K562 (cell line): ENCODE results near the gene C2orf69. TPM values are rescaled to one million over a fixed set of nuclear protein-coding genes. Genes with fewer than 3 reads are reported as not detected.

ENCODE experiments used
- ATAC-seq: fragments of 200-7000 bp; cut with Tn5 transposase; 3 replicates; pipeline ENCODE4 v1.9.1; 2020; ENCODE audit warnings: moderate library complexity
- BruUV-seq: library from RNA; stranded (reverse); fragments of 400-500 nt; replicated peaks from 2 replicates; lab custom pipeline; 2021; lab: Mats Ljungman, UMichigan
- CTCF ChIA-PET: fragments of 300-600 bp; formaldehyde crosslinking; extraction: SDS; loops from one replicate; lab custom pipeline; 2021; ENCODE audit warnings: low intra/inter-chr PET ratio; lab: Yijun Ruan, JAX
- POLR2A ChIA-PET: fragments of 300-600, 350-650 bp; sonication (Branson Sonifier 250); formaldehyde crosslinking; extraction: SDS; loops from one replicate; lab custom pipeline; 2021; ENCODE audit warnings: antibody characterized with exemption, inconsistent platforms; lab: Yijun Ruan, JAX
- DNase-seq, 4 experiments: peaks; one replicate each; pipeline versions ENCODE4 v3.0.0 to v3.0.0-alpha.2; 2011 to 2018; ENCODE audit warnings: low spot score in 3 of 4, mixed read lengths in 3 of 4; ENCODE audit errors: extremely low read depth in 1 of 4
- FAIRE-seq: peaks from 2 replicates; lab custom pipeline; 2011; peaks lifted over from hg19 to GRCh38; lab: Jason Lieb, UNC
- H2AFZ ChIP-seq: 2 replicates; pipeline ENCODE4 v1.6.0; 2011; ENCODE audit warnings: low read depth, low read length, control low read depth, inconsistent platforms
- H3K27ac ChIP-seq: fragments of 200-600 bp; 3 replicates; pipeline ENCODE4 v1.8.0; 2011; ENCODE audit warnings: low read depth, mild to moderate bottlenecking, control low read depth, inconsistent platforms, low read length, moderate library complexity, mixed read lengths; ENCODE audit errors: extremely low read depth
- H3K27me3 ChIP-seq, 2 experiments: fragments of 300-600 bp in 1 of 2; 2 replicates in 1 of 2; 3 replicates in 1 of 2; pipeline versions ENCODE4 v1.6.0 to v1.8.0; 2011; ENCODE audit warnings: inconsistent platforms in 2 of 2, low read length in 2 of 2, mild to moderate bottlenecking in 1 of 2, mixed read lengths in 1 of 2, moderate library complexity in 1 of 2; ENCODE audit not compliant: control insufficient read depth in 2 of 2, insufficient read depth in 2 of 2
- H3K36me3 ChIP-seq: fragments of 300-600 bp; 3 replicates; pipeline ENCODE4 v1.8.0; 2011; ENCODE audit warnings: mild to moderate bottlenecking, low read length, inconsistent platforms; ENCODE audit not compliant: control insufficient read depth, insufficient read depth
- H3K4me1 ChIP-seq, 2 experiments: fragments of 200-600 bp in 1 of 2; replicated peaks in 1 of 2; 2 replicates in 1 of 2; 3 replicates in 1 of 2; pipeline versions ENCODE4 v1.5.1 to v1.8.0; 2011; ENCODE audit warnings: inconsistent platforms in 2 of 2, low read length in 2 of 2, mild to moderate bottlenecking in 1 of 2, mixed read lengths in 1 of 2, moderate library complexity in 1 of 2; ENCODE audit not compliant: control insufficient read depth in 2 of 2, insufficient read depth in 2 of 2
- H3K4me2 ChIP-seq: 2 replicates; pipeline ENCODE4 v1.6.1; 2011; ENCODE audit warnings: low read length, control low read depth, inconsistent platforms, mixed read lengths; ENCODE audit not compliant: insufficient read depth
- H3K4me3 ChIP-seq: fragments of 200-600 bp; sonication (generic), shearing (Covaris generic); 2 replicates; pipeline ENCODE4 v1.5.1; 2016; ENCODE audit warnings: control low read depth, inconsistent platforms
- H3K79me2 ChIP-seq: fragments of 200-600 bp; 3 replicates; pipeline ENCODE4 v1.8.0; 2011; ENCODE audit warnings: low read length, inconsistent platforms; ENCODE audit not compliant: control insufficient read depth, insufficient read depth
- H3K9ac ChIP-seq, 2 experiments: 2 replicates each; pipeline versions ENCODE4 v1.6.0 to v1.6.1; 2011; ENCODE audit warnings: low read depth in 2 of 2, low read length in 2 of 2, control low read depth in 1 of 2, inconsistent platforms in 1 of 2, mild to moderate bottlenecking in 1 of 2, mixed read lengths in 1 of 2; ENCODE audit not compliant: insufficient read depth in 1 of 2
- H3K9me1 ChIP-seq: one replicate; pipeline ENCODE4 v1.6.0; 2011; ENCODE audit warnings: inconsistent platforms, mild to moderate bottlenecking, low read length, moderate library complexity; ENCODE audit not compliant: control insufficient read depth, insufficient read depth
- H3K9me3 ChIP-seq: replicated peaks from 2 replicates; pipeline ENCODE4 v1.5.1; 2011; ENCODE audit warnings: low read depth, low read length, inconsistent platforms; ENCODE audit not compliant: control insufficient read depth, insufficient read depth
- H4K20me1 ChIP-seq: replicated peaks from 2 replicates; pipeline ENCODE4 v1.6.1; 2011; ENCODE audit warnings: low read length, inconsistent platforms, mixed read lengths; ENCODE audit not compliant: control insufficient read depth, insufficient read depth
- HNRNPH1 ChIP-seq: fragments of 200-400 bp; formaldehyde crosslinking; optimal IDR thresholded peaks from 2 replicates; pipeline ENCODE3; 2017; ENCODE audit warnings: low read depth, mild to moderate bottlenecking, low read length, moderate library complexity
- MCM7 ChIP-seq, 2 experiments: fragments of 450-650 bp; IDR thresholded peaks; 2 replicates each; pipeline ENCODE4 v1.6.1; 2016 to 2018
- MEIS2 ChIP-seq: fragments of 450-650 bp; IDR thresholded peaks from 2 replicates; pipeline ENCODE4 v1.6.1; 2014; ENCODE audit warnings: mild to moderate bottlenecking; ENCODE audit not compliant: partially characterized antibody
- MXI1 ChIP-seq: IDR thresholded peaks from 2 replicates; pipeline ENCODE4 v1.6.1; 2011; ENCODE audit warnings: low read depth, mild to moderate bottlenecking, improper control_type of control experiment, low read length
- OTX1 ChIP-seq: fragments of 450-650 bp; formaldehyde crosslinking; IDR thresholded peaks from 2 replicates; pipeline ENCODE4 v1.4.0; 2022; ENCODE audit warnings: mild to moderate bottlenecking
- SMARCB1 ChIP-seq: IDR thresholded peaks from 2 replicates; pipeline ENCODE4 v1.6.1; 2011; ENCODE audit warnings: improper control_type of control experiment, low read depth; ENCODE audit not compliant: insufficient read length
- SUPT5H ChIP-seq: fragments of 450-650 bp; IDR thresholded peaks from 2 replicates; pipeline ENCODE4 v1.6.1; 2016
- ZNF316 ChIP-seq: fragments of 450-650 bp; IDR thresholded peaks from 2 replicates; pipeline ENCODE4 v1.6.1; 2016
- WGBS: fragments of 100-300 bp; shearing (Covaris generic); methylation state at CpG from one replicate; pipeline ENCODE4 v1.1.6; 2016; ENCODE audit warnings: low coverage, mixed read lengths; ENCODE audit not compliant: insufficient coverage; ENCODE audit errors: missing lambda C conversion rate; 5-methylcytosine and 5-hydroxymethylcytosine counted together
- in situ Hi-C: fragments of 300-500 bp; cut with MboI; formaldehyde crosslinking; loops from 4 replicates; pipeline ENCODE4 v1.15.0; 2018; ENCODE audit warnings: inconsistent platforms, mixed read lengths
- intact Hi-C: fragments of 100-400 bp; cut with micrococcal nuclease; formaldehyde crosslinking; loops from 2 replicates; pipeline ENCODE4 v1.14.2; 2022
- polyA plus RNA-seq, 8 experiments: library from polyadenylated mRNA; depleted of rRNA in 4 of 8; stranded (reverse) in 5 of 8; unstranded in 3 of 8; fragments of >200 nt; fragmentation: Nextera tagmentation in 2 of 8; fragmentation: Illumina TruSeq in 1 of 8; extraction: Ambion mirVana in 2 of 8; extraction: Trizol in 1 of 8; gene quantifications; 2 replicates each; pipeline versions ENCODE4 v1.2.1 to v1.2.3, GENCODE V29; 2011 to 2014; ENCODE audit warnings: inconsistent platforms in 1 of 8, missing spikeins in 1 of 8
- total RNA-seq, 7 experiments: library from RNA; depleted of rRNA in 6 of 7; stranded (reverse); fragments of >200 nt in 6 of 7; fragmentation: Illumina TruSeq in 2 of 7; extraction: Trizol in 2 of 7; gene quantifications; 2 replicates each; pipeline versions ENCODE4 v1.2.1 to v1.2.3, GENCODE V29; 2011 to 2021; ENCODE audit warnings: low replicate concordance in 1 of 7
- TF ChIP-seq, protein P1 (sequence below): sonication (generic); formaldehyde crosslinking; IDR thresholded peaks from 2 replicates; pipeline ENCODE4 v1.8.1; 2022; ENCODE audit warnings: missing genetic modification reagents
- TF ChIP-seq, protein P2 (sequence below), 2 experiments: IDR thresholded peaks in 1 of 2; conservative IDR thresholded peaks in 1 of 2; 2 replicates each; pipeline ENCODE4 v1.6.1; 2016; ENCODE audit warnings: low read depth in 2 of 2, mild to moderate bottlenecking in 1 of 2, missing compliant biosample characterization in 1 of 2, missing genetic modification characterization in 1 of 2, moderate library complexity in 1 of 2
- TF ChIP-seq, protein P3 (sequence below): sonication (generic); formaldehyde crosslinking; IDR thresholded peaks from 2 replicates; pipeline ENCODE4 v1.9.0; 2022; ENCODE audit warnings: mild to moderate bottlenecking, missing genetic modification reagents

Gene C2orf69
- total and polyA plus RNA-seq, 9 of the 15 experiments (the other 6 are each of a cell fraction or from before 2014, with no cell fraction given) = 3.4 to 9.8 (median 5.7) TPM

DNA sequence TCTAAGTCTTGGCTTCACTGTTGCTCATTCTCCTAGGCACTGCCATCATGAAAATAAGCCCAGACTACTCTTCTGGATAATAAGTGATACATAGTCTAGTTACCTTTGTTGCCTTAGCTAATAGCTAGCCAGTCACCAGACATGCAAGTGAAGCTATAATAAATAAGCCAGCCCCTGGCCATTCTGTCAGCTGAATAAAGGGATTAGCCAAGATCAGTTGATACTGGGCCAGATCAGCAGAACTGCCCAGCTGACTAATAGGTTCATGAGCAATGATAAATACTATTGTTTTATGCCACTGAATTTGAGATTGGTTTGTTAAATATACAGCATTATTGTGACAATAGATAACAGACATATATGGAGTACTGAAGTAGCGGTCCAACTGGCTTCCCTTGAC lies 8.0 kb upstream of the C2orf69 start (continued):
- TF ChIP-seq SMARCB1 (no peak), OTX1 (CRISPR knock-in tag) (no peak)
- TF ChIP-seq, protein P1, sequence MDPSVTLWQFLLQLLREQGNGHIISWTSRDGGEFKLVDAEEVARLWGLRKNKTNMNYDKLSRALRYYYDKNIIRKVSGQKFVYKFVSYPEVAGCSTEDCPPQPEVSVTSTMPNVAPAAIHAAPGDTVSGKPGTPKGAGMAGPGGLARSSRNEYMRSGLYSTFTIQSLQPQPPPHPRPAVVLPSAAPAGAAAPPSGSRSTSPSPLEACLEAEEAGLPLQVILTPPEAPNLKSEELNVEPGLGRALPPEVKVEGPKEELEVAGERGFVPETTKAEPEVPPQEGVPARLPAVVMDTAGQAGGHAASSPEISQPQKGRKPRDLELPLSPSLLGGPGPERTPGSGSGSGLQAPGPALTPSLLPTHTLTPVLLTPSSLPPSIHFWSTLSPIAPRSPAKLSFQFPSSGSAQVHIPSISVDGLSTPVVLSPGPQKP (CRISPR knock-in tag) = no peak

DNA sequence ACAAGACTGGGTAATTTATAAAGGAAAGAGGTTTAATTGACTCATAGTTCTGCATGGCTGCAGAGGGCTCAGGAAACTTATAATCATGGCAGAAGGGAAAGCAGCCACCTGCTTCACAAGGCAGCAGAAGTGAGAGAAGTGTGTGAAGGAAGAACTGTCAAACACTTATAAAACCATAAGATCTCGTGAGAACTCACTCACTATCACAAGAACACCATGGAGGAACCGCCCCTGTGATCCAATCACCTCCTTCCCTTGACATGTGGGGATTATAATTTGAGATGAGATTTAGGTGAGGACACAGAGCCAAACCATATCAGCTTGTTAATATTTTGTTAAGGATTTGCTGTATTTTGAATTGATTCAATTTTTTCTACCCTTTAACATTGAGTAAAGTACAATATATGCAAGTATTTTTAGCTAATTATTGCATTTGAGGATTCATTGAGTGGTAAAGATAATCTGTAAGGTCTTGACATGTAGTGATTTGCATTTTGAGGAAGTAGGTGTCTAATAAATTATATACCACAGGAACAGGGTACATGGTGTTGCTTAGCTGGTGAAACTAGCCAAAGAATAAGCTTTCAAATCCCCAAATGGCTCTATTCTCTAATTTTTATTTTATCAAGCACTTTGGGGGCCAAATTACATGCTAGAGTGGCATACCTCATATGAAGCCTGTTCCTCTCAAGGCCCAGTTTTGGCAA lies 3.9 kb upstream of the C2orf69 start:
- H3K9ac ChIP-seq = no peak overlapping the region
- H3K36me3 ChIP-seq = no peaks in the 10 kb centered on the region
- no peak for FAIRE-seq
- peaks cover 10% of the 10 kb centered on the region for H3K79me2 ChIP-seq
- H4K20me1 ChIP-seq = no peaks in the 10 kb centered on the region
- H3K4me2 ChIP-seq = no peak overlapping the region
- H3K9me3 ChIP-seq = peaks cover 7% of the 10 kb centered on the region
- CTCF ChIA-PET = no interaction called here
- TF ChIP-seq MCM7 (IDR thresholded peaks at IDR 0.05) (no peak), MEIS2 (peak; percentile 67), ZNF316 (no peak), SUPT5H (no peak), MXI1 (no peak), HNRNPH1 (no peak)
- TF ChIP-seq, protein P2, sequence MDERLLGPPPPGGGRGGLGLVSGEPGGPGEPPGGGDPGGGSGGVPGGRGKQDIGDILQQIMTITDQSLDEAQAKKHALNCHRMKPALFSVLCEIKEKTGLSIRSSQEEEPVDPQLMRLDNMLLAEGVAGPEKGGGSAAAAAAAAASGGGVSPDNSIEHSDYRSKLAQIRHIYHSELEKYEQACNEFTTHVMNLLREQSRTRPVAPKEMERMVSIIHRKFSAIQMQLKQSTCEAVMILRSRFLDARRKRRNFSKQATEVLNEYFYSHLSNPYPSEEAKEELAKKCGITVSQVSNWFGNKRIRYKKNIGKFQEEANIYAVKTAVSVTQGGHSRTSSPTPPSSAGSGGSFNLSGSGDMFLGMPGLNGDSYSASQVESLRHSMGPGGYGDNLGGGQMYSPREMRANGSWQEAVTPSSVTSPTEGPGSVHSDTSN (CRISPR knock-in tag; IDR thresholded peaks at IDR 0.05; ENCODE audit: low read depth) = no peak
- TF ChIP-seq, protein P2 (tag; conservative IDR thresholded peaks at IDR 0.05; ENCODE audit: low read depth) = peak; percentile 72
- TF ChIP-seq, protein P3, sequence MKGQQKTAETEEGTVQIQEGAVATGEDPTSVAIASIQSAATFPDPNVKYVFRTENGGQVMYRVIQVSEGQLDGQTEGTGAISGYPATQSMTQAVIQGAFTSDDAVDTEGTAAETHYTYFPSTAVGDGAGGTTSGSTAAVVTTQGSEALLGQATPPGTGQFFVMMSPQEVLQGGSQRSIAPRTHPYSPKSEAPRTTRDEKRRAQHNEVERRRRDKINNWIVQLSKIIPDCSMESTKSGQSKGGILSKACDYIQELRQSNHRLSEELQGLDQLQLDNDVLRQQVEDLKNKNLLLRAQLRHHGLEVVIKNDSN = no peak
- in situ Hi-C loops (no loop called here), intact Hi-C loops (no loop called here)
- no peak for ATAC-seq
- no peak for DNase-seq
- no peak overlapping the region for H2AFZ ChIP-seq
- BruUV-seq = no TSS peak
- H3K4me1 ChIP-seq = peaks cover 3 to 15% of the 10 kb centered on the region in 2 experiments; a peak in 3 of 5 replicates
- no peaks in the 10 kb centered on the region for H3K27me3 ChIP-seq
- POLR2A ChIA-PET = no interaction called here
- H3K9me1 ChIP-seq = no peaks in the 10 kb centered on the region
- no peak overlapping the region for H3K27ac ChIP-seq
- 12% methylated on average over 2 of the region's 2 CpGs for WGBS
- no peak overlapping the region for H3K4me3 ChIP-seq
